ENCODE measurements around the gene SORCS2. TPM values are rescaled to one million over a fixed set of nuclear protein-coding genes. Genes with fewer than 3 reads are reported as not detected.

Gene SORCS2
- total and polyA plus RNA-seq, 2 of the 8 experiments (the other 6 are each of a cell fraction or from before 2014, with no cell fraction given): 0.36 to 1.8 TPM

DNA sequence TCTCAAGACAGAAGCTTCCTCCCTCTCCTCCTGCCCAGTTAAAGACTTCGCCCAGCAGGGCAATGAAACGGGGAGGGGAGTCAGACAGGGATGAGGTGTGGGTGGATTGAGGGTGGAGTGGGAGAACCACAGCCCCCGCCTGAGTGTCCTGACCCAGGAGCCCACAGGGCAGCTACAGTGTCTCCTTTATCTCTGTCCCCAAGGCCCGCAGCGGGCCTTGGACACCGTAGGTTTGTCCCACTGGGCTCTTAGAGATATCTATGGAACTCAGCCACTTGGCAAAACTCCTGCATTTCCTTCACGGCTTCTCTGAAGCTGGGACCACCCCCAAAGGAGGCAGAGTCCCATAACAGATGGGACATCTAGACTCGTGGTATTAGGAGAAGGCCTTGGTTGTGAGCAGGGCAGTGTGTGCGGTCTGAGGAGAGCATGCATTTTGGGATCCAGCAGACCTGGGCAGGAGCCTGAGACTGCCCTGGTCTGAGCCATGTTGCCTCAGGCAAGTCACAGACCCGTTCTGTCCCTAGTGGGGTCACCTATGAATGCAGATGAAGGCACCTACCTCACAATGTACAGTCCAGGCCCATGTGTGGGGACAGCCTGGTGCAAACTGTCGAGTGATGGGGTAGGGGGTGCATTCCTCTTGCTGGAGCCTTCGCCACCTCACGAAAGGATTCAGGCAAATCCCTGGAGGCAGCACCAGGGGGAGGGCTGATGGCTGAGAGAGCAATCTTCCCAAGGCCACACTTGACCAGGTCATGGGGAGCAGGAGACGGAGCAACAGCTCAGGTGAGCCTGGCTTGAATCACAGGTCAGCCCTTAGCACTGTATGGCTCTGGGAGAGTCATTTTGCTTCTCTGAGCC is 468.1 kb downstream of the SORCS2 start:
- WGBS, 2 experiments (ENCODE audit: extremely low coverage in 1 of 2, insufficient coverage in 1 of 2, insufficient read length in 1 of 2, insufficient replicate concordance in 2 of 2, low coverage in 1 of 2, low lambda C conversion rate in 2 of 2, missing lambda C conversion rate in 1 of 2): 87% methylated on average over 14 of the region's 14 CpGs; no CpG with 5 or more reads in 1 of the 2 experiments
- Histone ChIP-seq H2BK120ac (replicated peaks; ENCODE audit: low read depth, low read length) (no peak overlapping the region), H3K36me3 (ENCODE audit: control insufficient read depth in 2 of 4, insufficient read depth in 4 of 4, low read length in 3 of 4) (no peaks in the 10 kb centered on the region), H3K4me3 (ENCODE audit: extremely low read depth in 1 of 4, insufficient read depth in 2 of 4, low read depth in 3 of 4, low read length in 4 of 4) (no peak overlapping the region), H3K14ac (ENCODE audit: insufficient read length) (no peak overlapping the region), H3K9ac (replicated peaks in 1 of 4; ENCODE audit: extremely low read depth in 1 of 4, low read depth in 3 of 4, low read length in 3 of 4) (no peak overlapping the region), H2BK15ac (ENCODE audit: low read length) (0 out of 2 replicates have a peak overlapping the region, but pooled peaks have one; percentile 29), H4K91ac (replicated peaks; ENCODE audit: insufficient read length, low read length) (no peak overlapping the region), H3K56ac (replicated peaks; ENCODE audit: insufficient read length, low read depth, low read length) (no peak overlapping the region), H3K4me2 (ENCODE audit: insufficient read depth in 1 of 2, low read depth in 2 of 2, low read length in 2 of 2) (no peak overlapping the region), H3K23me2 (ENCODE audit: low read depth, low read length) (peaks cover 14% of the 10 kb centered on the region; the same call in 1 of the 2 replicates), H3K79me1 (ENCODE audit: low read depth, low read length) (no peaks in the 10 kb centered on the region), H2BK5ac (ENCODE audit: low read depth, low read length) (no peak overlapping the region), H2AK5ac (ENCODE audit: low read depth, low read length) (no peak overlapping the region), H3K4ac (replicated peaks; ENCODE audit: insufficient read length, low read depth, low read length) (no peak overlapping the region), H3K79me2 (ENCODE audit: control insufficient read depth in 1 of 2, insufficient read depth in 2 of 2, low read length in 2 of 2) (no peaks in the 10 kb centered on the region), H4K20me1 (replicated peaks in 1 of 2; ENCODE audit: control insufficient read depth in 1 of 2, insufficient read depth in 2 of 2, low read length in 2 of 2) (no peaks in the 10 kb centered on the region), H3K18ac (ENCODE audit: extremely low read depth, low read length) (no peak overlapping the region; the same call in 1 of the 2 replicates), H2BK20ac (ENCODE audit: low read length) (no peak overlapping the region), H4K5ac (ENCODE audit: insufficient read length, low read depth, low read length) (no peak overlapping the region), H2BK12ac (ENCODE audit: low read depth, low read length) (no peak overlapping the region; the same call in 1 of the 2 replicates), H4K8ac (ENCODE audit: extremely low read depth, insufficient read depth, low read length) (no peak overlapping the region), H3K9me3 (ENCODE audit: insufficient read depth in 2 of 2, low read depth in 1 of 2, low read length in 1 of 2) (no peaks in the 10 kb centered on the region), H3K27ac (ENCODE audit: low read depth, low read length) (no peak overlapping the region), H3K27me3 (replicated peaks in 1 of 4; ENCODE audit: control insufficient read depth in 3 of 4, extremely low read depth in 1 of 4, insufficient read depth in 3 of 4, low read length in 3 of 4) (no peaks in the 10 kb centered on the region), H3K23ac (ENCODE audit: insufficient read length) (no peak overlapping the region), H2AFZ (ENCODE audit: low read length) (no peak overlapping the region), H3K4me1 (replicated peaks in 1 of 4; ENCODE audit: control insufficient read depth in 3 of 4, insufficient read depth in 4 of 4, low read length in 3 of 4) (peaks cover 0 to 6% (median 3%) of the 10 kb centered on the region in 4 experiments; a peak in 5 of 7 replicates)
- DNase-seq (ENCODE audit: low read depth in 1 of 2, low spot score in 2 of 2): no peak
- CTCF ChIA-PET (ENCODE audit: partially characterized antibody): interaction anchor here (0.6 to 3.9 kb wide), 8 partner anchors 8 to 309 kb away, joined by 3 to 12 read pairs (median 4); no protein-coding TSS in a partner anchor
- POLR2A ChIA-PET (ENCODE audit: partially characterized antibody): no interaction called here
- TF ChIP-seq RBBP5 (IDR thresholded peaks at IDR 0.05; ENCODE audit: borderline replicate concordance, low read depth, low read length) (no peak), BACH1 (IDR thresholded peaks at IDR 0.05; ENCODE audit: low read length) (no peak)
- TF ChIP-seq, protein P1, sequence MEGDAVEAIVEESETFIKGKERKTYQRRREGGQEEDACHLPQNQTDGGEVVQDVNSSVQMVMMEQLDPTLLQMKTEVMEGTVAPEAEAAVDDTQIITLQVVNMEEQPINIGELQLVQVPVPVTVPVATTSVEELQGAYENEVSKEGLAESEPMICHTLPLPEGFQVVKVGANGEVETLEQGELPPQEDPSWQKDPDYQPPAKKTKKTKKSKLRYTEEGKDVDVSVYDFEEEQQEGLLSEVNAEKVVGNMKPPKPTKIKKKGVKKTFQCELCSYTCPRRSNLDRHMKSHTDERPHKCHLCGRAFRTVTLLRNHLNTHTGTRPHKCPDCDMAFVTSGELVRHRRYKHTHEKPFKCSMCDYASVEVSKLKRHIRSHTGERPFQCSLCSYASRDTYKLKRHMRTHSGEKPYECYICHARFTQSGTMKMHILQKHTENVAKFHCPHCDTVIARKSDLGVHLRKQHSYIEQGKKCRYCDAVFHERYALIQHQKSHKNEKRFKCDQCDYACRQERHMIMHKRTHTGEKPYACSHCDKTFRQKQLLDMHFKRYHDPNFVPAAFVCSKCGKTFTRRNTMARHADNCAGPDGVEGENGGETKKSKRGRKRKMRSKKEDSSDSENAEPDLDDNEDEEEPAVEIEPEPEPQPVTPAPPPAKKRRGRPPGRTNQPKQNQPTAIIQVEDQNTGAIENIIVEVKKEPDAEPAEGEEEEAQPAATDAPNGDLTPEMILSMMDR (IDR thresholded peaks at IDR 0.05; ENCODE audit: control extremely low read depth in 1 of 3, insufficient read depth in 1 of 3, low read depth in 1 of 3, low read length in 3 of 3): peak in 1 of 3 experiments; percentile 22; a peak in 1 of 4 replicates
- FAIRE-seq: no peak
